Neural cell (in vitro differentiated cells): ENCODE results near the gene PLAAT4. TPM values are rescaled to one million over a fixed set of nuclear protein-coding genes. Genes with fewer than 3 reads are reported as not detected.

Source experiments
- H2AFZ ChIP-seq: fragments of 200-600, 300-800 bp; sonication (generic), shearing (Covaris generic); 2 replicates; pipeline ENCODE4 v1.6.0; 2014; ENCODE audit warnings: low read depth, mild to moderate bottlenecking, antibody characterized with exemption, low read length, moderate library complexity
- H3F3A ChIP-seq: fragments of 200-600 bp; shearing (Covaris generic); 2 replicates; pipeline ENCODE4 v1.6.1; 2016; ENCODE audit warnings: mild to moderate bottlenecking, moderate library complexity, mixed read lengths, antibody characterized with exemption, low read length; ENCODE audit not compliant: insufficient read depth, poor library complexity, severe bottlenecking
- H3K27ac ChIP-seq: fragments of 200-600, 300-800 bp; sonication (generic), shearing (Covaris generic); 2 replicates; pipeline ENCODE4 v1.5.1; 2014; ENCODE audit warnings: mild to moderate bottlenecking, low read length, moderate library complexity
- H3K27me3 ChIP-seq: fragments of 300-800, 200-600 bp; sonication (generic), shearing (Covaris generic); 2 replicates; pipeline ENCODE4 v1.6.0; 2014; ENCODE audit warnings: mild to moderate bottlenecking, low read depth, low read length, moderate library complexity; ENCODE audit not compliant: insufficient read depth
- H3K36me3 ChIP-seq: fragments of 300-800, 200-600 bp; sonication (generic), shearing (Covaris generic); 2 replicates; pipeline ENCODE4 v1.5.1; 2014; ENCODE audit warnings: mild to moderate bottlenecking, antibody characterized with exemption, low read length, moderate library complexity; ENCODE audit not compliant: insufficient read depth
- H3K4me2 ChIP-seq: fragments of 300-800, 200-600 bp; sonication (generic), shearing (Covaris generic); 2 replicates; pipeline ENCODE4 v1.6.0; 2014; ENCODE audit warnings: mild to moderate bottlenecking, low read length
- H3K4me3 ChIP-seq: fragments of 300-800, 200-600 bp; sonication (generic), shearing (Covaris generic); 2 replicates; pipeline ENCODE4 v1.5.1; 2014; ENCODE audit warnings: mild to moderate bottlenecking, low read length, moderate library complexity
- H3K79me2 ChIP-seq: fragments of 200-600 bp; shearing (Covaris generic); replicated peaks from 2 replicates; pipeline ENCODE4 v1.6.0; 2014; ENCODE audit warnings: mild to moderate bottlenecking, low read length, moderate library complexity; ENCODE audit not compliant: insufficient read depth
- H3K9ac ChIP-seq: fragments of 300-800, 200-600 bp; sonication (generic), shearing (Covaris generic); 2 replicates; pipeline ENCODE4 v1.6.1; 2016; ENCODE audit warnings: mild to moderate bottlenecking, low read length, mixed read lengths
- H3K9me2 ChIP-seq: fragments of 200-600 bp; shearing (Covaris generic); 2 replicates; pipeline ENCODE4 v1.6.1; 2016; ENCODE audit warnings: mild to moderate bottlenecking, low read length, mixed read lengths; ENCODE audit not compliant: insufficient read depth
- H3K9me3 ChIP-seq: fragments of 200-600, 300-800 bp; sonication (generic), shearing (Covaris generic); 2 replicates; pipeline ENCODE4 v1.6.1; 2016; ENCODE audit warnings: mild to moderate bottlenecking, mixed run types, low read length, moderate library complexity, mixed read lengths
- H4K20me1 ChIP-seq: fragments of 200-600 bp; shearing (Covaris generic); 2 replicates; pipeline ENCODE4 v1.6.1; 2016; ENCODE audit warnings: mild to moderate bottlenecking, mixed run types; ENCODE audit not compliant: insufficient read depth
- CTCF ChIP-seq: fragments of 450-650 bp; IDR thresholded peaks from 2 replicates; pipeline ENCODE4 v1.5.1; 2014; ENCODE audit warnings: antibody characterized with exemption, mild to moderate bottlenecking, moderate library complexity; ENCODE audit not compliant: poor library complexity, severe bottlenecking
- EP300 ChIP-seq: fragments of 450-650 bp; conservative IDR thresholded peaks from 2 replicates; pipeline ENCODE4 v1.6.1; 2014; ENCODE audit warnings: antibody characterized with exemption, mild to moderate bottlenecking, moderate library complexity; ENCODE audit not compliant: poor library complexity, severe bottlenecking
- EZH2 ChIP-seq: fragments of 200-600, 300-800 bp; shearing (Covaris generic), sonication (generic); IDR thresholded peaks from 2 replicates; pipeline ENCODE4 v1.6.1; 2014; ENCODE audit warnings: antibody characterized with exemption, low read length, borderline replicate concordance, mild to moderate bottlenecking; ENCODE audit not compliant: insufficient read depth, poor library complexity, severe bottlenecking
- MXI1 ChIP-seq: fragments of 450-650 bp; conservative IDR thresholded peaks from 2 replicates; pipeline ENCODE4 v1.6.1; 2014; ENCODE audit warnings: antibody characterized with exemption, mild to moderate bottlenecking; ENCODE audit not compliant: poor library complexity, severe bottlenecking
- POLR2AphosphoS5 ChIP-seq: IDR thresholded peaks from 2 replicates; pipeline ENCODE4 v1.6.1; 2012
- RAD21 ChIP-seq: fragments of 450-650 bp; conservative IDR thresholded peaks from 2 replicates; pipeline ENCODE4 v1.6.1; 2014; ENCODE audit warnings: antibody characterized with exemption, mild to moderate bottlenecking, moderate library complexity
- REST ChIP-seq: IDR thresholded peaks from 2 replicates; pipeline ENCODE4 v1.6.1; 2012; ENCODE audit warnings: borderline replicate concordance
- SMC3 ChIP-seq: fragments of 450-650 bp; conservative IDR thresholded peaks from 2 replicates; pipeline ENCODE4 v1.6.1; 2014; ENCODE audit warnings: antibody characterized with exemption, mild to moderate bottlenecking, moderate library complexity; ENCODE audit not compliant: poor library complexity
- TAF1 ChIP-seq: IDR thresholded peaks from 2 replicates; pipeline ENCODE4 v1.6.1; 2012; ENCODE audit warnings: low read depth
- polyA plus RNA-seq: library from polyadenylated mRNA; depleted of rRNA; stranded (reverse); fragments of >200 nt; gene quantifications from 2 replicates; pipeline ENCODE4 v1.2.3, GENCODE V29; 2014

The PLAAT4 gene
- polyA plus RNA-seq, 1 donor from 2014 or later: not detected

GRCh38 chr11:63532117-63532516 is 4.5 kb upstream of the PLAAT4 start:
- no peaks in the 10 kb centered on the region for H3K9me2 ChIP-seq
- no peaks in the 10 kb centered on the region for H3K36me3 ChIP-seq
- H2AFZ ChIP-seq: no peak overlapping the region
- H3K9me3 ChIP-seq: no peaks in the 10 kb centered on the region
- H3K4me2 ChIP-seq: no peak overlapping the region
- H3K4me3 ChIP-seq: no peak overlapping the region
- TF ChIP-seq RAD21: no peak
- no peak for TF ChIP-seq CTCF
- no peak for TF ChIP-seq SMC3
- TF ChIP-seq REST: no peak
- TF ChIP-seq MXI1: no peak
- no peak for TF ChIP-seq EZH2
- TF ChIP-seq POLR2AphosphoS5: no peak
- no peak for TF ChIP-seq EP300
- TF ChIP-seq TAF1: no peak
- no peak overlapping the region for H3K27ac ChIP-seq
- no peaks in the 10 kb centered on the region for H3F3A ChIP-seq
- H3K27me3 ChIP-seq: peaks cover 9% of the 10 kb centered on the region
- H3K9ac ChIP-seq: no peak overlapping the region
- H3K79me2 ChIP-seq: no peaks in the 10 kb centered on the region
- H4K20me1 ChIP-seq: no peaks in the 10 kb centered on the region

GRCh38 chr11:63532799-63533475 is 3.7 kb upstream of the PLAAT4 start:
- Histone ChIP-seq H3K36me3 (no peaks in the 10 kb centered on the region), H3K27me3 (peaks cover 9% of the 10 kb centered on the region), H3K9me2 (no peaks in the 10 kb centered on the region), H2AFZ (no peak overlapping the region), H3K4me2 (no peak overlapping the region), H3K4me3 (no peak overlapping the region), H3K79me2 (no peaks in the 10 kb centered on the region), H3K27ac (no peak overlapping the region), H3K9me3 (no peaks in the 10 kb centered on the region), H4K20me1 (no peaks in the 10 kb centered on the region), H3F3A (no peaks in the 10 kb centered on the region), H3K9ac (no peak overlapping the region)
- TF ChIP-seq CTCF (no peak), RAD21 (no peak), EZH2 (no peak), SMC3 (no peak), POLR2AphosphoS5 (no peak), REST (no peak)
